RPMI7951 (cell line): ENCODE results near the gene HIVEP3. TPM values are rescaled to one million over a fixed set of nuclear protein-coding genes. Genes with fewer than 3 reads are reported as not detected.
A peak's percentile ranks its signal among the peaks of the same experiment; 100 is the strongest.

Experiments
- DNase-seq: peaks from one replicate; pipeline ENCODE4 v3.0.0-alpha.2; 2012; ENCODE audit warnings: low read depth
- total RNA-seq: library from RNA; depleted of rRNA; stranded (reverse); fragments of >200 nt; shearing (Covaris generic); gene quantifications from 2 replicates; pipeline ENCODE4 v1.2.3, GENCODE V29; 2014

HIVEP3 gene
- total RNA-seq, 1 experiment from 2014 or later, result 4.1 TPM

DNA sequence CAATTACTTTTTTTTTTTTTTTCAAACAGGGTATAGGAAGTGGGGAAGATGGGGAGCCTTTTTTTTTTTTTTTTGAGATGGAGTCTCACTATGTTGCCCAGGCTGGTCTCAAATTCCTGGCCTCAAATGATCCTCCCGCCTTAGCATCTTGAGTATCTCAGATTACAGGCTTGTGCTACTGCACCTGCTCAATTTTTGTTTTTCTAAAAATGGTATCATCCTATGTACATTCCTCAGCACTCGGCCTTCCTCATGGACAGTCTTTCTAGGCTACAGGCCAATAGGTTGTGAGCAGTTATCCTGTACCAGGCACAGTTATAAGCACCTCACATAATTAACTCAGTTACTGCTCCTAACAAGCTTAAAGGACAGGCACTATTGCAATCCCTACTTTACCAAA is 302.2 kb downstream of the HIVEP3 start:
- no peak for DNase-seq

DNA sequence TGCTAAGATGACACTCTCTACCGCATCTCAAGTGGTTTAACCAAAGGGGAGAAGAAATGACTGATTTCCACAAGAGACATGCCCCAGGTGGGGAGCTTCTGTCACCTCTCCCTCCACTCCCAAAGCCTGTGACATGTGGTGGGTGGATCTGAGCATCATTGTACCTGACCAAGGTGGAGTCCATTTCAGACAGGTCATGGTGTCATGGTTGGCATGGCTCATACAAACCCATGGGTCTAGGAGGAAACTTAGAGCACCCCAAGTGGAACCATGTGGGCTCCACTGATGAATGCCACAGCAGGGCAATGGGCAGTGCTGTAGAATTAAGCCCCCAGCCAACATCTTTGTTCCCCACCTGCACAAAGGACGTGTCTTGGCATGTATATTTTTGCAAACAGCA is 302.7 kb downstream of the HIVEP3 start:
- DNase-seq, result no peak

DNA sequence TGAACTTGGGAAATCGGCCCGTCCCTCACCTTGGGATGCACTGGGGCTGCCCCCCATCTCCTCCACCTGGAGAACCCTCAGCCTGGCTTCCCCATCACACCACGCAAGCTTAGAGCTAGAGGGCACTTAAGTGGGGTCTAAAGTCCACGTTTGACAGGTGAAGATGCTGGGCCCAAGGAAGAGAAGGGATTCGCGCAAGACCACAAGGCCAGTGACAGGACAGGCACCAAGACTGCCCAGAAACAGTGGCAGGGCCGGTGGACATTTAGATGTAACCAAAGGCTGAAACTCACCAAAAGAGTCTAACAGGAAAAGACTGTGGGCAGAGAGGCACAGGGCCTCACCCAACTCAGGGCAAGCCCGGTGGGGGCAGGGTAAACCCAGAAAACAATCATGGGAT is 303.4 kb downstream of the HIVEP3 start:
- DNase-seq, result no peak

DNA sequence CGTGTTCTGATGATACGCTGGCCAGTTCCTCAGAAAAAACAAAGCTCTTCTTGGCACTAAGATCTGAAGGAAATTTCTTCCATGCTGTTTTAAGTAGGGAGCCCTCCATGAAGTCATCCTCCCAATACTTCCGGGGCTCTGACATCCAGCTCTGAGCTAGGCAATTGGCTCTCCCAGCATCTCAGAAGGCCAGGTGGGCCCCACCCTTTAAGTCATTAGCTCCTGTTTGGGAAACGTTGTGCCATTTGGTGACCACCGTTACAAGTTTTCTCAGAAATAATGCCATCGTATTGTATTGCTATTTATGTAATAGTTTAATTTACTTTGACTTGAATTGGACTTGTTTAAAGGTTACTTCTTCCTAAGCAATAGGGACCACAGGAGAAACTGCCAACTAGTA is 303.9 kb downstream of the HIVEP3 start:
- no peak for DNase-seq

DNA sequence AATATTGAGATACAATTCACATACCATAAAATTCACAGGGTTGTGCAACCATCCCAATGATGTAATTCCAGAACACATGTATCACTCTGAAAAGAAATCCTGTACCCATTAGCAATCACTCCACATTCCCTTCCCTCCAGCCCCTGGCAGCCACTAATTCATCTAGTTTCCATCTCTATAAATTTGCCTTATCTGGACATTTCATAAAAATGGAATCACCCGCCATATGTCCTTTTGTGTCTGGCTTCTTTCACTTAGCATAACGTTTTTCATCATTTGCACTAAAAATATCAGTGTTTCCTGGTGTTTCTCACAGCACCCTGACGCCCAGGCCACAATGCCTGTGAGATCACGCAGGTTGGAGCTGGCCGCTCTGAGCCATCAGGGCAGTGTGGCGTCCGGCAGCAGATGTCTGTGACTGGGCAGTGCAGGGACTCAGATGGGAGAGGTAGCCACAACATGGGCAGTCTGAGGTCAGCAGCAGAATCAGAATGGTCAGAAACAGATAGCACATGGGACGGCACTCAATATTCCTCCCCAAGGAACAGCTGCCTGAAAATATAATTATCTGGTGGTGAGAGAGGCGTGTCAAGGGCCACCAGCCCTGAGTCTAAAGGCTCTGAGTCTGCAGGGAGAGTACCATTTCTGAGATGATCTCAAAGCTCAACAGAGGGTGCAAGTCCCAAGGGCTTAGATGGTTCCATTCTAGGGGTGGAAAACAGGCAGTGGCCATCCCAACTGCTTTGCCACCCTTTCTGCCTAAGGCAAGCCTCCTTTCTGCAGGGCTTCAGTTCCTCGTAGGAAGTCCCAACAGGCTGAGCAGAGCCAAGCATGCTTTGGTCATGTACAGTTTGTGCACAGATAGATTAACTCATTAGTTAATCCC is 304.8 kb downstream of the HIVEP3 start:
- DNase-seq, result no peak

DNA sequence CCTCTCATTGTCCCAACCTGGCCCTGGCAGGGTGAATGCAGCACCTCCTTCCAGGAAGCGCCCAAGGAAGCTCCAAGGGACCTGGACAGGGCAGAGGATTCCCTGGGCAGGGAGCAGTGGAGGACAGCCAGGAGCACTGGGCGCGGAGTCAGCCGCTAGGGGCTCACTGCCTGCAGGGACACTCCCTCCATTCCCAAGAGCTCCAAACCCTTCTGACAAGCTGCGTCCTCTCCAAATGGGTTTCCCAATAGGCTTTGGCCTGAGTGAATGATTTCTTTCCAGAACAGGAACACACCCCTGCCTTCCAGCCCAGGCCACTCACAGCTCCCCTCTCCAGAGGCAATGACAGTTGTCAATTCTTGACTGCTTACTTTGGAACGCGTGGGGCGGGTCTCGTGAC is 305.8 kb downstream of the HIVEP3 start:
- DNase-seq, result no peak

DNA sequence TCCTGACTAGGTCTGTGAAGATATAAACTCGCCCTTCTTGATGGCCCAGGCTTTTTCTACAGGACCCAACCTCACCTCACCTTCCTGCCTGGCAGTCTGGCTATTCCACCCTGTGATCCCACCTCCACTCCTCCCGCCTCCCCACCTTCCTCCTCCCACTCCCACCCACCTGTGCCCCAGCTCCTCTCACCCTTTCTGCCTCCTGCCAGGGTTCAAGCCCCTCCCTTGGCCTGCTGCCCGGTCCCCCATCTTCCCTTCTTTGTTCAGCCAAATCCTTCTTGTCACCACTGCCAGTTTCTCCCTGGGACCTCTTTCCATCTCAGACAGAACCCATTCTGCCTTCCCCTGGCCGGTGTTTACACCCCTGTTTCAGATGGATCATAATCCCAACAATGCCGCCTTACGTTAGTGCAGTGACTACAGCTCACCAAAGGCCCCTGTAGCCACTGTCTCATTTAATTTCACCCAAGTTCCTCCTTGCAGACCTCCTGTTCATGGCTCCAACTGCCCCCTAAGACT is 306.7 kb downstream of the HIVEP3 start:
- DNase-seq, result no peak

DNA sequence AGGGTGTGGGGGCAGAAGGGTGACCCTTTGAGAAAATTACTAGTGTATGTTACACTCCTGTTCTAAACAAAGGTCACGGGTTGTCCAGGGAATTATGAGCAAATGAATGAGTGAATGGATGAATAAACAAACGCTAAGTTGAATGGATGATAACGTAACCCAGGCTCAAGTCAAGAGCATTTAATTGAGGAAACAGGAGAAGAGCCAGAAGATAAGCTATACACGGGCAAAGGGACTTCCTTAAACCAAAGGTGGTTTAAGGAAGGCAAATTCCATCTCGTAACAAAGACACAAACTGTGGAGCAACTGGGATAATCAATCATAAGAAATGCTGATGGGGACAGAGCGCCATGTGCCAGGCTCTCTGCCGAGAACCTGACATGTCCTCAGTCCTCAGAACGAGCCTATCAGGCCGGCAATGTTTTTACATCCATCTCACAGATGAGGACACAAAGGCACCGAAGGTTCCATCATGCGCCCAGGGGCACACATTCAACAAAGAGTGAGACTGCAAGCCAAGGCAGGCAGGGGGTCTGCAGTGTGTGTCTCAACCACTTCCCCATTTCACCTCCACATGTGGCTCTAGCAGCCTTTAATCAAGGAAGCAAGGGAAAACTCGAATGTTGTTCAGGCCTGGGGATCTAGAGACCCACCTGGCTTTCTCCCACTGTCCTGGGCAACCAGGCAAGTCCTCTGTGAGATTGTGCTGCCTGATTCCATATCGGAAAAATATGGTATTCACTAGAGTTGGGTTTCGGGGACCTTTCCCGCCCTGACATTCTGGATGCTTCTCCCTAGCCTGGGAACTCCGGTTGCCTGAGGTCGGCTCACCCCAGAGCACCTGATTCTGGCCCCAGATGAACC is 307.4 kb downstream of the HIVEP3 start:
- DNase-seq, result no peak

DNA sequence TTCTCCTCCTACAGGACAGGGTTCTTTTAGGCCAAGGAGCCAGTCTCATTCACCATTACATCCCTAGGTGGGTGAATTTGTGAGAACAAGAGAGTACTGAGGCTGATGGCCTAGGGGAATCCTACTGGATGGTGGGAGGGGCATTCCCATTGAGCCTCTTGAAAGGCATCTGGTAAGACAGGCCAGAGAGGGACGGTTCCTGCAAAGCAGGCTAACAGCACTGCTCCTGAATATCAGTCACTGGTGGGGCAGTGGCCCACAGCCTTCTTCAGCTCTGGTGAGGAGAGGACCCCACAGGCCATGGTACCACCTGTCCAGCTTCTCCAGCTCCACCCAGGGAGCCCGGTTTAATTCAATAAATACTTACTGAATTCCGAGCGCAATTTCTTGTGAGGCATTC is 308.4 kb downstream of the HIVEP3 start:
- DNase-seq, result no peak

DNA sequence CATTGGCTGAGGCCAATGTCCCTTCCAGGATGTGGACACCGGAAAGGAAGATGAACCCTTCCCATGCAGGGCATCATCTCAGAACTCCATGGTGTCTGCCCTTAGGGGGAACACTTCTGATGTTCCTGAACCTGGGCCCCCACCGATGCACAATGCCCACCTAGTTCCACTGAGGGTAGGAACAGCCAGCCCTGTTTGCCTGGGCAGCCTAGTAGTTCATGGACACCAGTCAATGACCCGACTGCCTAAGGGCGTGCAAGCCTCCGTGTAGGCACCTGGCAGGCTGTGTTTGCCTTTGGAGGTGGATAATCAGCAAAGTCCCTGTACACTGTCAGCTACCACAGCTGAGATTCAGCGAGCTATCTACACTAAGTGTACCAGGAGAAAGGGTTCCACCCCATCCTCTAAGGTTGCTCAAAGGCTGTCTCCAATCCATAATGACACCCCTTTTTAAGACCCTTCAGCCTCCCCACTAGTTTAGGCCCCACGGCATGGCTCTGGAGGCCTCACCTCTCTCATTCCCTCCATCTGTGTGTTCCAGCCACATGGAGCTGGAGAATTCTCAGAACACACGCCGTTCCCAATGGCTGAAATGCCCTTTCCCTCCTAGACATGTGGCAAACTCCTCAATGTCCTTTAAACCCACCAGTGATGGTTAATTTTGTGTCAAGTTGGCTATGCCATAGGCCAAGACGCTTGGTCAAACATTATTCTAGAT is 309.4 kb downstream of the HIVEP3 start:
- no peak for DNase-seq

DNA sequence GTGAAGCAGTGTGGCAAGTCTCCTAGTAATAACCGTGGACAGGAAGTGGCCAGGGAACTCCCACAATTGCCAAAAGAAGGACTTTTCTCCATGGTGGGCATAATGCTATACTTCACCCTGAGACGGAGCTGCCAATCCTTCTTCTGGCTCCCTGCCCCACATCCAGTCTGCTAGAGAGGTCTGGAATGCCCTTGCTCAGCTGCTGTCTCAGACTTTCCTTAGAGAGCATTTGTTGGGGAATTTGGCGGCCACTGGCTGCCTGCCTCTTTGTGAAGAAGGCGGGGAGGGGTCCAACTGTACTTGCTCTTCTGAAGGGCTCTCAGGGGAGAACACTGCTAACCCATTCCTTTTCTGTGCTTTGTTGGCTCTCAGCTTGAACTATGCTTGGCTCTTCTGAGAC is 310.5 kb downstream of the HIVEP3 start:
- no peak for DNase-seq

DNA sequence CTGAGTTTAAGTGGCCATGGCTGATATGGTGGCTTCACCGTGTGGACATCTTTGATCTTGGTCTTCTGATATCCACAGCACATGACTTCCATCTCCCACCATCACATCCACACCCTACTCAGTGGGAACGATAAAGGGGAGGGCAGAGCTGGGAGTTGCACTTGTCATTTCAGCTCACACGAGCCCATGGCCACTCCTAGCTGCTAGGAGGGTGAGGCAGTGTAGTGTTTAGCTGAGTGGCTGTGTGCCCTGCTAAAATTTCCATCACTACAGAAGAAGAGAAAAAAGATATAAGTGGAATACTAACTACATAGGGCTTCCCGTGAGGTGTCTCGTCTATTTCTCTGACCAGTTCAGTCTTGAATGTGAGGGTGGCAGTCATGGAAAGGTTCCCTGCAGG is 310.9 kb downstream of the HIVEP3 start:
- DNase-seq, result no peak

DNA sequence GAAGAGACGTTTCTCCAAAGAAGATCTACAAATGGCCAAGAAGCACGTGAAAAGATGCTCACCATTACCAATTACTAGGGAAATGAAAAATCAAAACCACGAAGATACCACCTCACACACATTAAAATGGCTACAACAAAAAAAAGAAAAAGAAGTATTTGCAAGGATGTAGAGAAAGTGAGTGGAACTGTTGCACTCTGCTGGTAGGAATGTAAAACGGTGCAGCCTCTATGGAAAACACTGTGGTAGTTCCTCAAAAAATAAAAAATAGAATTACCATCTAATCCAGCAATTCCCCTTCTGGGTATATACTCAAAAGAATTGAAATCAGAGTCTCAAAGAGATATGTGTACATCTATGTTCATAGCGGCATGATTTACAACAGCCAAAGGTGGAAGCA is 318.8 kb downstream of the HIVEP3 start:
- peak; percentile 44 for DNase-seq

DNA sequence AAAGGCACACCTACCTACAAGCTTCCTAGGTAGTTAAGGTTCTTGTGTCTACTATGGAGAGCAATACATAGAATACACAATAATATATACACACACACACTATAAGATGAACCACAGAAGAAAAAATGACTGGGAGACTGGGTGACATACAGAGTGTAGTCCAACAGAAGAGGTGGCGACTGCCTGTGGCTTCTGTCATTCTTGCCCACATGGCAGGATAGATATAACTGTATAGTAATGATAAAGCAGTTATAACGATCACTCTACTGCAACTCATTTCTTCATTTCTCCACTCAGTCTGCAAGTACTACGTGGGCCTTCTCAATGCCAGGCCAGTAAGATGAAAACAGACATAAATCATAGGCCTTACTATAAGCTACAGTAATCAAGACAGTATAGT is 320.4 kb downstream of the HIVEP3 start:
- DNase-seq, result no peak

DNA sequence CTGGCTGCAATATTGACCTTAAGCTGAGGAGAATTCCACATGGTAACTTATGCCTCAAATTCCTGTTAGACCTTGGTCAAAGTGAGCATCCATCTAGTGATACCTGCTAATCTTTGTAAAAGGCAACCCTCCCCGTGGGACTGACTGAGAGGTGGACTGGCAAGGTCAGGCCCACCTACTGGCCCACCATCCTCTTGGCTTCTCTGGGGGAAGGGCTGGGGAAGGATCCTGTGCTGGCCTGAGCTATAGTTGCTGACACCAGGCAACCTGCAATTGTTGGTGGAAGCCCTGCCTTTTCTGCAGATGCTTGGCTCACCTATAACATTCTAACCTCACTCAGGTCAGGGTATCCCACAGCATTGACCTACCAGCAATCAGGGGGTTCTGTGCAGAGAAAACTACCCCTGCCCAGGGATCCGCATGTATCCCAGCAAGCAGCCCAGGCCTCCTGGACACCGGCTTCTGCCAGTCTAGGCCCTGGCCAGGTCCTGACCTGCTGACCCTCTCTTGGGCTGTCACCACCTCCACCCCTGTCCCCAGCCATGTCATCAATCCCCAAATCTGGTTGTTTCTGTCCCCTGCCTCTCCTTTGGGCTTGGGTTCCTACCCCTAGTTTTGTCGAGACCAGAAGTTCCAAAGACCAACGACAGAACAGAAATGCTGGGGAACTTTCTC is 326.1 kb downstream of the HIVEP3 start:
- DNase-seq, result no peak

DNA sequence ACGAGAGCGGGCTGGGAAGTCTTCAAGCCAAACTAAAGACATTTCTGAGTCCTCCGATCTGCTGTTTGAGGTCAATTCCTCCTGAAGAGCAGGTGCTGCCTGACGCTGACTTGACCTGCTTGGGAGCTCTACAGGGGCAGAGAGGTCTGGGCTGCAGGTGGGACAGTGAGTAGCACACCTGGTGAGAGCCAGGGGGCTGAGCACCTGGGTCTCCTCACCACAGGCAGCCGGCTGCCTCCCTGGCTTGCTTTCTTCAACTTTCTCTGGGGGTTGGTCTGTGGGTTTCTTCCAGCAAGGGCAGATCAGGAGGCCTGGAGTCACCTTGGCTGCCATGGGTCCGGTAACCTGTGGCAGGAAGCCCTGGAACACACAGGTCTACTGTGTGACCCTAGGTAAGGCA is 326.8 kb downstream of the HIVEP3 start:
- DNase-seq, result no peak

DNA sequence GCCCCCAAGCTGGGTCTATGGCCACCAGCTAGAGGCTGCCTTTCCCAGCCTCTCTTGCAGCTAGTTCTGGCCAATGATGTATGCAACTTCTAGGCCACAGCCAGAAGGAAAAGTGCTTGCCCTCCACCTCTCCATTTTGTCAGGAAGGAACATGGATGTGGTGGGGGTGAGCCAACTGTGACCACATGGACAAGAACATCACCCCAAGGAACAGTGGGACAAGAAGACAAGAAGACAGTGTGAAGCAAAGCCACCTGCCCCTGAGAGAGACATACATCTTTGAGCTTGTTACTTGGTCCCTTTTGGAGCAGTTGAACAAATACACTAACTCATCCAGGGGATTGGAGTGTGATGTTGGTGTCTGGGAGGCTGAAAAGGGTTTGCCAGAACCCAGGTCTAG is 328.4 kb downstream of the HIVEP3 start:
- DNase-seq, result no peak

DNA sequence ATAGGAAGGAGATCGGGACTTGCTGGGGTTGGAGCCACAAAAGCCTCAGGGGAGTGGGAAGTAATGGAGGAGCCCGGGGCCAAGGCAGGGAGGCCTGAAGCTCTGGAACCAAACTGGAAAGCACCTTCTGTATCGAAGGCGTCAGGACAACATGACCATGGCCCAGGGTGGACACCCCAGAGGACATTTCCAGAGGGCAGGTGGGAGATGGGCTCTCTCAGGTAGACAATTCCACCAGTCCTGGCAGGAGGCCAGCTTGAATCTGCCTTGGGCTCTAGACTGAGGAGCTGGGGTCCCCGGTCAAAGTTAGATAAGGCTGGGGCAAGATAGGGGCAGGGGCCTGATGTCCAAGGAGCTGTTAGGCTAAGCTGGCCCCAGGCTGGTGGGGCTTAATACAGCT is 329.3 kb downstream of the HIVEP3 start:
- DNase-seq, result no peak

DNA sequence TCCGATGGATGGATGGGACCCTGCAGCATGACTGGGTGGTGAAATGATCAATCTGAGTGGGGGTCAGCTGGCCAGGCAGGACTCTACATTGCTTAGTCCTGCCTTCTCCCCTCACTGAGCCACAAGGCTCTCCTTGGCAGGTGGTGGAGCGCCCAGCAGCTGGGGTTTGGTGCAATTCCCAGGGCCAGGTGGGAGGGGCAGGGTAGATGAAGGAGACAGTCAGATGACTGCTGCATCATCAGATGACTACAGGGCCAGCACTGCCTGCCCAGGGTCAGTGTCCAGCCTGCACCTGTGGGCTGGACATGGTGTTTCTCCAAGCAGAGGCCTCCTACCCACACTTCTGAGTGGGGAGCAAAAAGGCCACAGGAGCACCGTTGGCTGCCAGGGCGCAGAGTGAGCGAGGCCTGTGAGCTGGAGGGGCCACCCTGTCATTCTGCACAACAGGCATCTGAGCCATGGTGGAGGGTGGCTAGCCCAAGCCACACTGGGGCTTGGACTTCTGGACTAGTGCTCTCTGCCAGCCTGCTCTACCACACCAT is 330.3 kb downstream of the HIVEP3 start:
- DNase-seq, result no peak

DNA sequence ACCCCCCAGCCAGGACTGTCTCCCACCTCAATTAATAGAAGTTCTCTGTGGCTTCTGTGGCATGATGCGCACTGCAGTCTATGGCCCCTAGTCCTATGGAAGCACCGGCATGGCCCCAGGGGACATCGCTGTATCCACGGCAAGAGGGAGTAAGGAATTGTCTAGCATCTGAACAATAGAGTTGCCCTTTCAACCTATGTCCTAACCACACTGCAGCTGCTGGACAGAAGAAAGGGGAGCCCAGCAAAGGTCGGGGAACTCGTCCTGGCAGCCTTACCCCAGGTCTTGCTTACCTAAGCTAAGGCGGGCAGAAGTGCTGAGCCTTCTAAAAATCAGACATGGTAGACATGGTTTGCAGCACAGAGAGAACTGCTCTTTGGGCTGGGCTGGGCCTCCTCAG is 330.9 kb downstream of the HIVEP3 start:
- no peak for DNase-seq

DNA sequence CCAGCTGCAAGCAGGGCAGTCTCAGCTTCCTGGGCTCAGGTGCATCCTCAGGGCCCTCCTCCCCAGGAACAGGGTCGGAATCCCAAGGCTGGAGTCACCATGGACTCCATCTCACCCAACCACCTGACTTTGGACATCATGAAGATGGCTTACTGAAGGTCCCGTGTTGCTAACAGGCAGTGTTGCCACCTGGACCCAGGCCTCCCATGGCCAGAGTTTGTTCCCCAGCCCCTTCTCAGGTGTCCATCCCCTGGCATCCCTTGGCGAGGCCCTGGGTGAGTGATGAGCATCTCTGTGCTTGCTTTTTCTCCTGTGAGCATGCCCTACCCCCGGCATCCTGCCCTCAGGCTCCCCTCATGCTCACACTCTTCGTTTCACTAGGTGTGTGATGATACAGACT is 332.5 kb downstream of the HIVEP3 start:
- DNase-seq, result no peak
